Lower leg skin (tissue), 3 donors: Measurements from ENCODE around the gene HK3.

ENCODE experiments used
- POLR2A ChIP-seq, 2 donors: fragments of 450-650 bp; IDR thresholded peaks; one replicate each; pipeline ENCODE4 v1.6.1; 2016 to 2017; ENCODE audit warnings: antibody characterized with exemption in 2 of 2, mild to moderate bottlenecking in 1 of 2, moderate library complexity in 1 of 2
- TF ChIP-seq, protein P1 (sequence below), 3 donors: fragments of 450-650 bp; IDR thresholded peaks; one replicate each; pipeline ENCODE4 v1.5.1; 2016; ENCODE audit warnings: antibody characterized with exemption in 3 of 3, mild to moderate bottlenecking in 3 of 3, moderate library complexity in 2 of 3

GRCh38 chr5:176899296-176899891, at the start of gene HK3:
- TF ChIP-seq, protein P1, sequence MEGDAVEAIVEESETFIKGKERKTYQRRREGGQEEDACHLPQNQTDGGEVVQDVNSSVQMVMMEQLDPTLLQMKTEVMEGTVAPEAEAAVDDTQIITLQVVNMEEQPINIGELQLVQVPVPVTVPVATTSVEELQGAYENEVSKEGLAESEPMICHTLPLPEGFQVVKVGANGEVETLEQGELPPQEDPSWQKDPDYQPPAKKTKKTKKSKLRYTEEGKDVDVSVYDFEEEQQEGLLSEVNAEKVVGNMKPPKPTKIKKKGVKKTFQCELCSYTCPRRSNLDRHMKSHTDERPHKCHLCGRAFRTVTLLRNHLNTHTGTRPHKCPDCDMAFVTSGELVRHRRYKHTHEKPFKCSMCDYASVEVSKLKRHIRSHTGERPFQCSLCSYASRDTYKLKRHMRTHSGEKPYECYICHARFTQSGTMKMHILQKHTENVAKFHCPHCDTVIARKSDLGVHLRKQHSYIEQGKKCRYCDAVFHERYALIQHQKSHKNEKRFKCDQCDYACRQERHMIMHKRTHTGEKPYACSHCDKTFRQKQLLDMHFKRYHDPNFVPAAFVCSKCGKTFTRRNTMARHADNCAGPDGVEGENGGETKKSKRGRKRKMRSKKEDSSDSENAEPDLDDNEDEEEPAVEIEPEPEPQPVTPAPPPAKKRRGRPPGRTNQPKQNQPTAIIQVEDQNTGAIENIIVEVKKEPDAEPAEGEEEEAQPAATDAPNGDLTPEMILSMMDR (IDR thresholded peaks at IDR 0.05), result no peak
- no peak for TF ChIP-seq POLR2A (IDR thresholded peaks at IDR 0.05)
